HuH-7.5 (cell line): ENCODE results near the gene GLA.

Experiments
- DNase-seq: peaks from one replicate; pipeline ENCODE4 v3.0.0; 2011; ENCODE audit warnings: low spot score

GLA gene

DNA sequence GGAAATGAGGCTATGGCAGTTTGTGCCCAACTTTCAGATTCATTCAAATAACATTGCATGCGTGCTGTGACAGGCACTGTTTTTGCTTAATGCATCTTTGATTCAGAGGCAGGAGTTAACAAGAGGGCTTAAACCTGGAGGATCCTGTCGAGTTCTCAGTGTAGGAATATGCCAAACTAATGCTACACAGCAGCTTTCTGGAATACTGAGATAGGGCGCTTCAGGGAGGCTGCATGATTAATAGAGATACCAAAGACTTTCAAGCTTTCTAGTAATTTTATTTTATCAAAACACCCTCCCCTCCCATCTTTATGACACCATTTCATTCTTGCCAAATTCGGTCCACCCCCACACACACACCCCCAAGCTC lies 58.5 kb downstream of the GLA start:
- no peak for DNase-seq

DNA sequence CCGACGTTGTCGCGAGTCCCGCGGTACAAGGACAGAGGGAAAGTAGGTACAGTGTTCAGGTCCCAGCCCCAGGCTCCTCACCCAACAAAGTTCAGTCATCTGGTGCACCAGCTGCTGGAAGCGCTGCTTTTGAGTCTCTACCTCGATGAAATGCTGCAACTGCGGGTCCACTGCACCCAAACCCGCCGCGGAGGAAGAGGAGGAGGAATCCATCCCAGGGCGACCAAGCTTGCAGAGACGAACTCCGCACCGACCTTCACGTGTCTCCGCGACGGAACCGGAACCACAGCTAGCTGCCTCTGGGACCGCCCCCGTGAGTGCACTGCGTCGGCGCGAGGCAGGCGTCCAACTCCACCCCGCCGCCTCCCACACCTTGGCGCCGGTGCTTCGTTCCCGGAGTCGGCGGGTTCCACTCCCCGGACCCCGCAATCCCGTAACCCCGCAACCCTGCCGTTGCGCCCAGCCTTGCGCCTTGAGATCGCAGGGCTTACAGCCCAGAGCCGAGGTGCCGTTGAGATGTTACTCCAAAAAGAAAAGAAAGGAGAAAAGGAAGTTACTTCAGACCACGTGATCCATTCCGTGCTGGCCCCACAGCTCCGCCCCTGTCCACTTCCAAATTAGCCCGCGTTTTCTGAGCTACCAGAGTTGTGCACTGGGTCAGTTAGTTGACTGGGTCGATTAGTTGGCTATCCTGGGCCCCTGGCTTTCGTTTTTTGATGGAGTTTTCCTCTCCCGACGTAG lies 59.1 kb downstream of the GLA start, which contains the start of gene TIMM8A:
Gene TIMM8A (minus strand): TSS at position 291 of the 741 bp plus-strand sequence. CDS start 78 bp downstream, at position 213.
- DNase-seq: peak; percentile 59

DNA sequence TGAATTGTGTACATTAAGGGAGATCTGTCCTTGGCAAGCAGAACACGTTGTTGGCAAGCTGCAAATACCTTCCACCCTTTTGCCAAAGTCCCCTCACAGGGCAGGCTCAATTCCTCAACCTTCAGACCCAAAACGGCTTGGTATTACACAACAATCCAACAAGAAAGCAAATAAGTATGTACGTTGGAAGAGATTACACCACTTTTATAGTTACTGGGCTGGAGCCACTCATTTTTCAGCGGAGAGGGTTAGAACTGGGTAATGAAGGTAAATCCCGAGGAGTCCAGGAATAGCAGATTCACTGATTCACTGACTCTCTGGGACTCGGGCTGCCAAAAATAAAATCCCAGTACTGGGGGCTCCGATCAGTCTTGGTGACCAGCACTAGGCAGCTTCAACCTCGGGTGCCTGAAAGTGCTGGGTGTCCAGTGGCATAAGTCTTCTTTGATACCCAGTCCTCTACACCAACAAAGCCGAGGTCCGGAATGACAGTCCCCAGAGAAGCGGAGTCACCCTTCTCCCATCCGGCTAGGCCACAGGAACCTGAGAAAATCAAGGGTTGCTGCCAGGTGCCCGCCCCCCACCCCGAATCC lies 59.8 kb downstream of the GLA start:
- DNase-seq: peak; percentile 11
